ENCODE results near the gene SUMF2.
"Not testable (repeated sequence)": the region's sequence is repeated elsewhere in the genome, so short reads cannot be mapped to it uniquely, and the experiment has no call there.

GRCh38 chr7:56080726-56081435, 16.8 kb downstream of the SUMF2 start:
- TF ChIP-seq CTCF (IDR thresholded peaks at IDR 0.05); POLR2AphosphoS5 (IDR thresholded peaks at IDR 0.05); POLR2A (IDR thresholded peaks at IDR 0.05; ENCODE audit: low read depth): not testable (repeated sequence)

All from esophagus muscularis mucosa (tissue), 3 donors.